DLD1 (cell line): ENCODE data around the gene KNTC1.
"Not testable (repeated sequence)": the region's sequence is repeated elsewhere in the genome, so short reads cannot be mapped to it uniquely, and the experiment has no call there.

ENCODE experiments used
- in situ Hi-C: cut with HindIII; loops from 2 replicates; pipeline ENCODE4 v1.10.0; 2017; ENCODE audit warnings: low sequenced_read_pairs

KNTC1 gene

DNA sequence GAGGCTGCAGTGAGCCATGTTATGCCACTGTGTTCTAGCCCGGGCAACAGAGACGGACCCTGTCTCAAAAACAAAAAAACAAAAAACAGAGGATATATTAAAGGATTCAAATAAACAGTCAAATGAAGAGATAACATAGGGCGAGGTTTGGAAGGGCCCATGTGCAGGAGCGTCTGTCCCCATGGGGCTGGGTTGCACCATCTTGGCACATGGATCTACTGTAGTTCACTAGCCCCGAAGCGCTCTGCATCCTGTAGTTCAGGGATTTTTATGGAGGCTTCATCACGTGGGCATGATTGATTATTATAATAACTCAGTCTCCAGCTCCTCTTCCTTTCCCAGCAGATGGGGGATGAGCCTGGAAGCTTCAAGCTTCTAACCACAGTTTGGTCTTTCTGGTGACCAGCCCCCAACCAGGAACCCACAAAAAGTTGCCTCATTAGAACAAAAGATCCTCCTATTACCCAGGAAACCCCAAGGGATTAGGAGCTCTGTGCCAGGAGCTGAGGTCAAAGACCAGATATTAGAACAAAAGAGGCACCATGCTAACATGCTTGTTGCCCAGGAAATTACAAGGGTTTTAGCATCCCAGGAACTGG is 116.3 kb downstream of the KNTC1 start:
- in situ Hi-C loops, result loop anchor here (25.0 kb wide), 1 partner anchor 119 kb away; the partner anchor contains the start of genes CCDC62 and DENR

DNA sequence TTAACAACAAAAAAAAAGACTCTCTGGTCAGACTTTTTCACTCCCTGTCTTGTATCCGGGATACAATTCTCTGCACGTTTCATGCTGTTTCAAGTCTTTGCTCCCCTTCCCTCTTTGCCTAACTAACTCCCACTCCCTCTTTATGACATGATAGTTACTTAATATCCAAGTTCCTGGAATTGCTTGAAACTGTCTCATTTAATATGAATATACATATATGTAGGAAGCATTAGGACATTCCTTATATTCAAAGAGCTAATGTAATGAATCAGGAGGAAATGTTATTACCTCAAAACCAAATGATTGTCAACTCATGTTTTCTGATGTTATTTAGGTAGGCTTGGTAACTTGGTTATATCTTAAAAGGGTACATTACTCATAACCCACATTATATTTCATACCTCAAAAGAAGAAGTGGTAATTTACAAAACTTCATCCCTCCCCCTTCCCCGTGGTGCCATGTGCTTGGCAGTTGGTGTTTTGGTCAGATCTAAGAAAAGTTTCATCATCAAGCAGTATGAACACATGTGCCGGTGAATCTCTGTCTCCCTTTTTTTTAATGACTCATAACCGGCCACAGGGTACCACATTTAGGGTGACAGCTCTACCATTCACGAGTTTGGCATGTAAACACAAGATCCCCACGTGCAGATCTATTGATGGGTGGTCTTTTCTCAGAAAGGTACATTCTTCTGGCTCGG is 119.6 kb downstream of the KNTC1 start:
- in situ Hi-C loops, result loop anchor here (25.0 kb wide), 1 partner anchor 116 kb away; the partner anchor contains the start of genes CCDC62 and DENR

DNA sequence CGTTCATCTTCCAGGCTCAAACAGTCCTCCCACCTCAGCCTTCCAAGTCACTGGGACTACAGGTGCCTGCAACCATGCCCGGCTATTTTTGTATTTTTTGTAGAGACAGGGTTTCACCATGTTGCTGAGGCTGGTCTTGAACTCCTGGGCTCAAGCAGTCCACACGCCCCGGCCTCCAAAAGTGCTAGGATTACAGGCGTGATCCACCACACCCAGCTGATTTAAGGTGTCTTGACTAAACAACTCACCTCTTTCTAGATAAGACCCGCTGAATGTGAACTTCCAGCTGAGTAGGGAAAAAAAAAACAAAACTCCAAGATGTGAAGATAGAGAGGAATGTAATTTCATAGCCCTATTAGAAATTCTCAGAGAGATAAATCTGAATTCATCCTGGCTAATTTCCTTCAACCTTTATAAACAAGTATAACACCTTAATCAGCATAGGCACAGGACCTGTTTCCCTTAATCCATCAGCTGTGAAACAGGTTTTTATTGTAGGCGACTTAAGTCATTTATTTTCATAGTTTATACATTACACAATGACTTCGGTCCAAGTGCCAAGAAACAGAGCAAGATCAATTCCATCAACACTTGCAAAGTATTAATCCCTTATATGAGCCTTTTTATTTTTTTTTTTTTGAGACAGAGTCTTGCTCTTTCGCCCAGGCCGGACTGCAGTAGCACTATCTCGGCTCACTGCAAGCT is 124.6 kb downstream of the KNTC1 start:
- in situ Hi-C loops, result no loop called here

DNA sequence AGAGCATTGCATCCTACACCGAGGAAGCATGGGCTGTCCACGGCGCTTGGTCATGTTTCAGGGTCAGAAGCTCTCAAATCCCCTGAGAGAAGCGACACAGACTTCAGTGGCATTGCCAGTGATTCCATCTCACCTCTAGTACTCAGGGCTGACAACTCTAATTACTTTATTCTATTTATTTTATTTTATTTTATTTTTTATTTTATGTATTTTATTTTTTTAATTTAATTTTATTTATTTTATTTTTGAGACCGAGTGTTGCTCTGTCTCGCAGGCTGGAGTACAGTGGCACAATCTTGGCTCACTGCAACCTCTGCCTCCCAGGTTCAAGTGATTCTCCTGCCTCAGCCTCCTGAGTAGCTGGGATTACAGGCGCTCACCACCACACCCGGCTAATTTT is 126.2 kb downstream of the KNTC1 start:
- in situ Hi-C loops, result not testable (repeated sequence)

DNA sequence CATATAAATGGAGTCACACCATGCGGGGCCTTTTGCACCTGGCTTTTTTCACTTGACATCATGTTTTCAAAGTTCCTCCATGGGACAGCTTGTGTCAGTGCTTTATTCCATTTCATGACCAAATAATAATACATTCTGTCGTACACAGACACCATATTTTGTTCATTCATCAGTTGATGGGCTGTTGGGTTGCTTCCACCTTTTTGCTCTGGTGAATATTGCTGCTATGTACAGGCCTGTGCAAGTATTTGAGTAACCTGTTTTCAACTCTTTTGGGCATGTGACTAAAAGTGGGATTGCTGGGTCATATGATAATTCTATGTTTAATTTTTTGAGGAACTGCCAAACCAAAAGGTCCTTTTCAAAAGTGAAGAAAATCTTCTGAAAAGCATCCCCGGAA is 129.2 kb downstream of the KNTC1 start:
- in situ Hi-C loops, result no loop called here

DNA sequence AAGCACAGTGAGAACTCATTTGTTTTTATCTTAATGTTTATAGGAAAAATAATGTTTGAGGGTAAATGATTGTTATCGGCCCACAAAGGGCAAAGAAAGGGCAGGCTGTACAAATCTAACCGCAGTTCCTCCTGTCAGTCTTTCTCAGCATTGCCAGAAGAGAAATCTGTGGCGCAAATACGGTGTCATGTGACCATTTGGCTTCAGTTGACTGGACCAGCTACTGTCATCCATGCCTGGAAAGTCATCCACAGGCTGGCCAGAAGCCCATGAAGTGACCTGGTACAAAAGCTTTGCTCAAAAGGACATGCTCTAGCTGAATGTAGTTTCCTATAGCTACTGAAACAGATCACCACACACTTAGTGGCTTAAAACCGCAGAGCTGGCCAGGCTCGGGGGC is 132.5 kb downstream of the KNTC1 start:
- in situ Hi-C loops, result no loop called here

DNA sequence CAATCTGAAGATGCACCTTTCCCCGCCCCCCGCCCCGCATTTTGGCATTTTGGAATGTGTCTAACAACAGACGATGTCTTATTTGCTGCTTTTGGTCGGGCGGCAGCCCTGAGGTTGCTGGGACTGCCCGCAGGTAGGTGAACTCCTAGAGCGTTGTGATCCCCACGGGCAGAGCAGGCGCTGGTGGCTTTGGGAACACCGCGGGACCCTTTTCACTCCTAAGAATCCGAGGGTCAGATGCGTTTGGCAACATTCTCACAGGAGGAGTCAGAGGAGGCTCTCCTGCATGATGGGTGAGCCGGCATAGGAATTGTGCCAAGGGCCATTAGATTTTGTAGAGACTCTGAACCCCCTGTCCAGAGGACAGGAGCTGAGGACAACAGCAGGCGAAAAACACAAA is 134.2 kb downstream of the KNTC1 start:
- in situ Hi-C loops, result no loop called here

DNA sequence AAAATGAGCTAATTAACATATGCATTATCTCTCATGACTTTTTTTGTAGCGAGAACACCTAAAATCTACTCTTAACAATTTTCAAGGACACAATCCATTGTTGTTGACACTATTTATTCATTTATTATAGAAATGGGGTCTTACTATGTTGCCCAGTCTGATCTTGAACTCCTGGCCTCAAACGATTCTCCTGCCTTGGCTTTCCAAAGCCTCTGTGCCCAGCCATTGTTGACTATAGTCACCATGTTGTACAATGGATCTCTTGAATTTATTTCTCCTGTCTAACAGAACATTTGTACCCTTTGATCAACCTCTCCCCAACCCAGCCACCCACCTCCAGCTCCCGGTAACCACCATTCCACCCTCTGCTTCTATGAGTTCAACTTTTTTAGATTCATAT is 134.9 kb downstream of the KNTC1 start:
- in situ Hi-C loops, result no loop called here

DNA sequence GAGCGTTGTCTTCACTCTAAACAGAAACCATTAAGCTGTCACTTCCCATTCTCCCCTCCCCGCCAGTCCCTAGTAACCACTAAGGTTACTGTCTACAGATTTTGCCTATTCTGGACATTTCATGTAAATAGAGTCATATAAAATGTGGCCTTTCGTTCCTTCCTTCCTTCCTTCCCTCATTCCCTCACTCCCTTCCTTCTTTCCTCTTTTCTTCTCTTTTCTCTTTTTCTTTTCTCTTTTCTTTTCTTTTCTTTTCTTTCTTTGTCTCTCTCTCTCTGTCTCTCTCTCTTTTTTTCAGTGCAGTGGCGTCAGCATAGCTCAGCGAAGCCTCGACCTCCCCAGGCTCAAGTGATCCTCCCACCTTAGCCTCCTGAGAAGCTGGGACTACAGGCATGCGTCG is 138.3 kb downstream of the KNTC1 start:
- in situ Hi-C loops, result no loop called here

DNA sequence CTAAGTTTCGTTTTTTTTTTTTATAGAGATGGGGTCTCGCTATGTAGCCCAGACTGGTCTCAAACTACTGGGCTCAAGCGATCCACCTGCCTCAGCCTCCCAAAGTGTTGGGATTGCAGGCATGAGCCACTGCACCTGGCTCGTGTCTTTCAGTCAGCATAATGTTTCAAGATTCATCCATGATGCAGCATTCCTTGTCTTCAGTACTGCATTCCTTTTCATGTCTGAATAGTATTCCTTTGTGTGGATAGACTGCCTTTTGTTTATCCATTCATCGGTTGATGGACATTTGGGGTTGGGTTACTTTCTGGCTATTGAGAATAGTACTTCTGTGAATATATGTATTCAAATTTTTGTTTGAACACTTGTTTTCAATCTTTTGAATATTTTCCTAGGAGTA is 138.7 kb downstream of the KNTC1 start:
- in situ Hi-C loops, result no loop called here

DNA sequence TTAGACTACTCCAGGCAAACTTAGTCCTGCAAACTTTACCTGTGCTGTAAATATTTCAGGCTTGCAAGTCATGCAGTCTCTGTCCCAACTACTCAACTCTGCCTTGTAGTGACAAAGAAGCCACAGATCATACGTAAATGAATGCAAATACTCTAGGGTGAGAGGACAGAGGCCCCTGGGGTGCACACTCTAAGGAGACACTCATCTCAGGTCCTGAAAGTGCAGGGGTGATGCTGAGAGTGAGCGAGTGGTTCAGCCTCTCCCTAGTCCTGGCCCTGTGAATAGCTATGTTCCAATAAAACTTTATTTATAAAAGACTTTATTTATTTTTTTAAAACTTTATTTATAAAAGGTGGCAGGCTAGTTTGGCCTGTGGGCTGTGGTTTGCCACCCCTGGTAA is 141.2 kb downstream of the KNTC1 start:
- in situ Hi-C loops, result no loop called here

DNA sequence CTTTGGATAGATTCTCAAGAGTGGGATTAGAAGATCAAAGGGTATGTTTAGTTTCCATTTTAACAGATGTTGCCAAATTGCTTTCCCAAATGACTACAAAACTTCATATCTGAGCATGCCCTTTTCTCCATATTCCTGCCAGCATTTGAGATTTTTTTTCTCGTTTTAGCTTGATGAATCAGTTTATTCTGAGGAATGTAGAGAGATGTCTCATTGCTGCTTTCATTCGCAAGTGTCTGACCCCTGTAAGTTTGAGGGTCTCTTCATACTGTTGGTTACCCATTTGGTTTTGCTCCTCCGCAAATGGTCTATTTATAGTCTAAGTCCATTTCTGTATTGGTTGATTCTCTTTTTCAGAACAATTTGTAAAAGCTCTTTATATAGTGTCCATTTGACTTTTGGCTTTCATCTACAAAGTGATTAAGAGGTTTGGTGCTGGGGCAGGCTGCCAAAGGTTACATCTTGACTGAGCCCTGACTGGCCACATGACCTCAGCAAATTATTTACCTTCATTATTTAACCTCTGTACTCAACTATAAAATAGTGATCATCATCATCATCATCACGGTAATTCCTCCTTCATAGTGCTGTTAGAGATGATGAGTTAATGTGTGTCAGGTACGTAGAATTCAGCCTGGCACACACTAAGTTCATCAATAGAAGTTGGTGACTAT is 142.5 kb downstream of the KNTC1 start:
- in situ Hi-C loops, result no loop called here

DNA sequence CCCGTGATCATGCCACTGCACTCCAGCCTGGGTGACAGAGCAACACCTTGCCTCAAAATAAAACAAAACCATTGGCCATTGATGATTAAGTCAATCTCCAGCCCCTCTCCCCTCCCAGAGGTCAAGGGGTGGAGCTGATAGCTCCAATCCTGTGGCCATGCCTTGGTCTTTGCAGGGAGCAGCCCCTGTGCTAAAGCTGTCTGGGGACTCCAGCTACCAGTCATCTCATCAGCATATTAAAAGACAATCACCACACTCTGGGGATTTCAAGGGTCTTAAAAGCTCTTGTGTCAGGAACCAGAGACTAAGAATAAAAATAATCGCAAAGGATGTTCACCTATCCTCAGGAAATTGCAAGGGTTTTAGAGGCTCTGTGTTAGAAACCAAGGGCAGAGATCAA is 145.5 kb downstream of the KNTC1 start:
- in situ Hi-C loops, result no loop called here
